ENCODE data around the gene GLS2. TPM values are rescaled to one million over a fixed set of nuclear protein-coding genes. Genes with fewer than 3 reads are reported as not detected.

The GLS2 gene
- total and polyA plus RNA-seq, 9 of the 15 experiments (the other 6 are each of a cell fraction or from before 2014, with no cell fraction given), result 0.11 TPM; not detected in 8

GRCh38 chr12:56431850-56432249 is 56.1 kb downstream of the GLS2 start:
- TF ChIP-seq ATF4 (CRISPR knock-in tag; IDR thresholded peaks at IDR 0.05) (no peak), CREBBP (IDR thresholded peaks at IDR 0.05; ENCODE audit: low read depth, low read length) (no peak)
- in situ Hi-C loops (cut with MboI) (no loop called here), intact Hi-C loops (cut with micrococcal nuclease) (no loop called here)
- H2AFZ ChIP-seq (ENCODE audit: low read depth, low read length), result no peak overlapping the region
- H3K79me2 ChIP-seq (ENCODE audit: control insufficient read depth, insufficient read depth, low read length), result peaks cover 17% of the 10 kb centered on the region
- no peaks in the 10 kb centered on the region for H3K27me3 ChIP-seq (ENCODE audit: control insufficient read depth in 2 of 2, insufficient read depth in 2 of 2, low read length in 2 of 2)
- H3K4me2 ChIP-seq (ENCODE audit: insufficient read depth, low read length), result no peak overlapping the region
- no peaks in the 10 kb centered on the region for H4K20me1 ChIP-seq (replicated peaks; ENCODE audit: control insufficient read depth, insufficient read depth, low read length)
- peaks cover 63% of the 10 kb centered on the region for H3K36me3 ChIP-seq (ENCODE audit: control insufficient read depth, insufficient read depth, low read length)
- ChIA-PET CTCF (ENCODE audit: low intra/inter-chr PET ratio) (no interaction called here), POLR2A (interaction anchor here (0.7 kb wide), 1 partner anchor 559 kb away, joined by 3 read pairs; no protein-coding TSS in a partner anchor)
- no peaks in the 10 kb centered on the region for H3K9me3 ChIP-seq (replicated peaks; ENCODE audit: control insufficient read depth, insufficient read depth, low read depth, low read length)
- peaks cover 2% of the 10 kb centered on the region in 2 experiments; a peak in 4 of 5 replicates for H3K4me1 ChIP-seq (replicated peaks in 1 of 2; ENCODE audit: control insufficient read depth in 2 of 2, insufficient read depth in 2 of 2, low read length in 2 of 2)
- BruUV-seq (replicated peaks), result no TSS peak
- ATAC-seq (no peak), FAIRE-seq (no peak), DNase-seq (ENCODE audit: extremely low read depth in 1 of 4, low spot score in 3 of 4) (no peak)
- H3K4me3 ChIP-seq, result no peak overlapping the region
- H3K9ac ChIP-seq (ENCODE audit: insufficient read depth in 1 of 2, low read depth in 2 of 2, low read length in 2 of 2), result no peak overlapping the region
- no peak overlapping the region for H3K27ac ChIP-seq (ENCODE audit: extremely low read depth, low read depth, low read length)
- no peaks in the 10 kb centered on the region for H3K9me1 ChIP-seq (ENCODE audit: control insufficient read depth, insufficient read depth, low read length)
- WGBS (ENCODE audit: insufficient coverage, low coverage, missing lambda C conversion rate), result 95% methylated on average over 3 of the region's 3 CpGs

GRCh38 chr12:56431288-56431687 is 56.7 kb downstream of the GLS2 start:
- no peak for FAIRE-seq
- in situ Hi-C loops (cut with MboI), result no loop called here

More at GRCh38 chr12:56431288-56431687, 56.7 kb downstream of the GLS2 start:
- H3K4me2 ChIP-seq (ENCODE audit: insufficient read depth, low read length), result no peak overlapping the region
- H3K9ac ChIP-seq (ENCODE audit: insufficient read depth in 1 of 2, low read depth in 2 of 2, low read length in 2 of 2), result 0 out of 4 replicates have a peak overlapping the region, but pooled peaks of 1 of the 2 experiments have one; percentile 35
- H3K4me3 ChIP-seq, result no peak overlapping the region
- TF ChIP-seq ZNF146 (CRISPR knock-in tag; IDR thresholded peaks at IDR 0.05; ENCODE audit: unreplicated experiment) (no peak), NCOA2 (IDR thresholded peaks at IDR 0.05; ENCODE audit: partially characterized antibody in 2 of 2) (no peak), KDM5B (IDR thresholded peaks at IDR 0.05; ENCODE audit: insufficient replicate concordance, low read depth, low read length) (no peak), XRCC4 (IDR thresholded peaks at IDR 0.05; ENCODE audit: extremely low read depth, insufficient read depth, insufficient read length) (no peak), E2F4 (CRISPR knock-in tag; IDR thresholded peaks at IDR 0.05; ENCODE audit: low read depth) (no peak), ZNF253 (CRISPR knock-in tag; conservative IDR thresholded peaks at IDR 0.05) (no peak), ZNF511 (CRISPR knock-in tag; IDR thresholded peaks at IDR 0.05) (no peak)
- no peaks in the 10 kb centered on the region; a peak in 2 of 5 replicates for H3K4me1 ChIP-seq (replicated peaks in 1 of 2; ENCODE audit: control insufficient read depth in 2 of 2, insufficient read depth in 2 of 2, low read length in 2 of 2)
- H2AFZ ChIP-seq (ENCODE audit: low read depth, low read length), result no peak overlapping the region
- DNase-seq (ENCODE audit: extremely low read depth in 1 of 4, low spot score in 3 of 4) (no peak), ATAC-seq (no peak)
- CTCF ChIA-PET (ENCODE audit: low intra/inter-chr PET ratio), result no interaction called here
- H3K27me3 ChIP-seq (ENCODE audit: control insufficient read depth in 2 of 2, insufficient read depth in 2 of 2, low read length in 2 of 2), result no peaks in the 10 kb centered on the region
- POLR2A ChIA-PET, result no interaction called here
- H3K9me3 ChIP-seq (replicated peaks; ENCODE audit: control insufficient read depth, insufficient read depth, low read depth, low read length), result no peaks in the 10 kb centered on the region
- peaks cover 62% of the 10 kb centered on the region for H3K36me3 ChIP-seq (ENCODE audit: control insufficient read depth, insufficient read depth, low read length)
- peaks cover 11% of the 10 kb centered on the region; the same call in 2 of the 3 replicates for H3K79me2 ChIP-seq (ENCODE audit: control insufficient read depth, insufficient read depth, low read length)
- H3K9me1 ChIP-seq (ENCODE audit: control insufficient read depth, insufficient read depth, low read length), result no peaks in the 10 kb centered on the region
- H4K20me1 ChIP-seq (replicated peaks; ENCODE audit: control insufficient read depth, insufficient read depth, low read length), result no peaks in the 10 kb centered on the region
- intact Hi-C loops (cut with micrococcal nuclease), result no loop called here
- no TSS peak for BruUV-seq (replicated peaks)
- WGBS (ENCODE audit: insufficient coverage, low coverage, missing lambda C conversion rate), result 96% methylated on average over 9 of the region's 11 CpGs
- H3K27ac ChIP-seq (ENCODE audit: extremely low read depth, low read depth, low read length), result no peak overlapping the region

All from K562 (cell line).